ENCODE measurements around the gene NABP2.

DNA sequence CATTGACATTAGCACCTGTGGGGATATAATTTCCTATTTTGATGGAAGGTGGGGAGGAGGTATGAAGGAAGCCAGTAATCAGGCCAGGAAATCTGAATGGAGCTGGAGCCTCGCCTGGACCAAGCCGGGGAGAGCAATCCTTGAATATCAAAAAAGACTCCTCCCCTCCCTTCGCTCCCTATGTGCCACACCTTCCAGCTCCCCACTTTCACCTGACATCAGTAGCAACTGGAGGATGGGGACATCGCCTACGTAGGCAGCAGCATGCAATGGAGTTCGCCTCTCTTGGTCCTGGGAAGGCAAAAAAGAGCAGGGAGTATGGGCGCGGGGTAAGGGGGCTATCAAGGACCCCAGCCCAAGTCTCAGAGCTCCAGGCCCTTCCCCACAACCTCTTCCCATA, 32.9 kb downstream of the NABP2 start:
- TF ChIP-seq, protein P1, sequence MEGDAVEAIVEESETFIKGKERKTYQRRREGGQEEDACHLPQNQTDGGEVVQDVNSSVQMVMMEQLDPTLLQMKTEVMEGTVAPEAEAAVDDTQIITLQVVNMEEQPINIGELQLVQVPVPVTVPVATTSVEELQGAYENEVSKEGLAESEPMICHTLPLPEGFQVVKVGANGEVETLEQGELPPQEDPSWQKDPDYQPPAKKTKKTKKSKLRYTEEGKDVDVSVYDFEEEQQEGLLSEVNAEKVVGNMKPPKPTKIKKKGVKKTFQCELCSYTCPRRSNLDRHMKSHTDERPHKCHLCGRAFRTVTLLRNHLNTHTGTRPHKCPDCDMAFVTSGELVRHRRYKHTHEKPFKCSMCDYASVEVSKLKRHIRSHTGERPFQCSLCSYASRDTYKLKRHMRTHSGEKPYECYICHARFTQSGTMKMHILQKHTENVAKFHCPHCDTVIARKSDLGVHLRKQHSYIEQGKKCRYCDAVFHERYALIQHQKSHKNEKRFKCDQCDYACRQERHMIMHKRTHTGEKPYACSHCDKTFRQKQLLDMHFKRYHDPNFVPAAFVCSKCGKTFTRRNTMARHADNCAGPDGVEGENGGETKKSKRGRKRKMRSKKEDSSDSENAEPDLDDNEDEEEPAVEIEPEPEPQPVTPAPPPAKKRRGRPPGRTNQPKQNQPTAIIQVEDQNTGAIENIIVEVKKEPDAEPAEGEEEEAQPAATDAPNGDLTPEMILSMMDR (IDR thresholded peaks at IDR 0.05; ENCODE audit: extremely low read depth in 1 of 2, insufficient read depth in 1 of 2, low read depth in 1 of 2, low read length in 2 of 2) = no peak
- no peak for TF ChIP-seq POLR2A (IDR thresholded peaks at IDR 0.05; ENCODE audit: low read depth, low read length)
- no peak for TF ChIP-seq EZH2 (IDR thresholded peaks at IDR 0.05; ENCODE audit: borderline replicate concordance, low read depth, low read length, severe bottlenecking)
- TF ChIP-seq JUN (IDR thresholded peaks at IDR 0.05; ENCODE audit: borderline replicate concordance, insufficient read depth, insufficient read length, low read depth) = no peak
- TF ChIP-seq, protein P2, sequence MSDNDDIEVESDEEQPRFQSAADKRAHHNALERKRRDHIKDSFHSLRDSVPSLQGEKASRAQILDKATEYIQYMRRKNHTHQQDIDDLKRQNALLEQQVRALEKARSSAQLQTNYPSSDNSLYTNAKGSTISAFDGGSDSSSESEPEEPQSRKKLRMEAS (IDR thresholded peaks at IDR 0.05; ENCODE audit: insufficient read depth, insufficient read length) = no peak
- TF ChIP-seq POLR2AphosphoS5 (IDR thresholded peaks at IDR 0.05; ENCODE audit: insufficient read depth, low read depth, low read length) = no peak
- TF ChIP-seq FOS (IDR thresholded peaks at IDR 0.05; ENCODE audit: borderline replicate concordance, insufficient read depth, low read length) = no peak

Measured in endothelial cell of umbilical vein (primary cell).